Fibroblast of villous mesenchyme (primary cell): ENCODE data around the gene TCP10L. TPM values are rescaled to one million over a fixed set of nuclear protein-coding genes. Genes with fewer than 3 reads are reported as not detected.
"Not testable (repeated sequence)": the region's sequence is repeated elsewhere in the genome, so short reads cannot be mapped to it uniquely, and the experiment has no call there.

ENCODE experiments used
- DNase-seq: peaks from one replicate; pipeline ENCODE4 v3.0.0-alpha.2; 2010; ENCODE audit warnings: low read depth
- H3K4me3 ChIP-seq: 2 replicates; pipeline ENCODE4 v1.5.1; 2011; ENCODE audit warnings: low read depth, mild to moderate bottlenecking, low read length
- total RNA-seq: library from RNA; depleted of rRNA; stranded (reverse); fragments of >200 nt; gene quantifications from 2 replicates; pipeline ENCODE4 v1.2.3, GENCODE V29; 2012
- TF ChIP-seq, protein P1 (sequence below): IDR thresholded peaks from 2 replicates; pipeline ENCODE4 v1.5.1; 2012; ENCODE audit warnings: low read depth, mild to moderate bottlenecking, low read length; ENCODE audit not compliant: insufficient read depth

The TCP10L gene
- total RNA-seq, 1 donor, result not detected

DNA sequence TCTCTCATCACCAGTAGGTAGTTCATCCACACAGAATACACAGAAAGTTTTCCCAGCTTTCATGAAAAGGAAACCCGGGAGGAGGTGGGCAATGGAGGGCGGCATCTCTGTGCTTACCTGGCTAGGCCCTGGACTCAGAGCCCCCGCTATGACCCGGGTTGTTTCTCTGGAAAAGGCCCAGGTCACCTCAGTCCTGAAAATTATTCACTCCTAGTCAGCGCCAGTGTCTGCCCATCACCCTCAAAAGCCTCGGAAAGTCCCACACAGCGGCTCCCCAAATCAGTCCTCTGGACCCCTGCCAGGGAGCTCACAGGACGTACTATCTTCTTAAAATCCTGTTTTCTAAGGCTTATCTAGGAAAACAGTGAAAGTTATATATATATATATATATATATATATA, 51.2 kb downstream of the TCP10L start:
- DNase-seq, result no peak
- TF ChIP-seq, protein P1, sequence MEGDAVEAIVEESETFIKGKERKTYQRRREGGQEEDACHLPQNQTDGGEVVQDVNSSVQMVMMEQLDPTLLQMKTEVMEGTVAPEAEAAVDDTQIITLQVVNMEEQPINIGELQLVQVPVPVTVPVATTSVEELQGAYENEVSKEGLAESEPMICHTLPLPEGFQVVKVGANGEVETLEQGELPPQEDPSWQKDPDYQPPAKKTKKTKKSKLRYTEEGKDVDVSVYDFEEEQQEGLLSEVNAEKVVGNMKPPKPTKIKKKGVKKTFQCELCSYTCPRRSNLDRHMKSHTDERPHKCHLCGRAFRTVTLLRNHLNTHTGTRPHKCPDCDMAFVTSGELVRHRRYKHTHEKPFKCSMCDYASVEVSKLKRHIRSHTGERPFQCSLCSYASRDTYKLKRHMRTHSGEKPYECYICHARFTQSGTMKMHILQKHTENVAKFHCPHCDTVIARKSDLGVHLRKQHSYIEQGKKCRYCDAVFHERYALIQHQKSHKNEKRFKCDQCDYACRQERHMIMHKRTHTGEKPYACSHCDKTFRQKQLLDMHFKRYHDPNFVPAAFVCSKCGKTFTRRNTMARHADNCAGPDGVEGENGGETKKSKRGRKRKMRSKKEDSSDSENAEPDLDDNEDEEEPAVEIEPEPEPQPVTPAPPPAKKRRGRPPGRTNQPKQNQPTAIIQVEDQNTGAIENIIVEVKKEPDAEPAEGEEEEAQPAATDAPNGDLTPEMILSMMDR, result no peak
- H3K4me3 ChIP-seq, result no peak overlapping the region

DNA sequence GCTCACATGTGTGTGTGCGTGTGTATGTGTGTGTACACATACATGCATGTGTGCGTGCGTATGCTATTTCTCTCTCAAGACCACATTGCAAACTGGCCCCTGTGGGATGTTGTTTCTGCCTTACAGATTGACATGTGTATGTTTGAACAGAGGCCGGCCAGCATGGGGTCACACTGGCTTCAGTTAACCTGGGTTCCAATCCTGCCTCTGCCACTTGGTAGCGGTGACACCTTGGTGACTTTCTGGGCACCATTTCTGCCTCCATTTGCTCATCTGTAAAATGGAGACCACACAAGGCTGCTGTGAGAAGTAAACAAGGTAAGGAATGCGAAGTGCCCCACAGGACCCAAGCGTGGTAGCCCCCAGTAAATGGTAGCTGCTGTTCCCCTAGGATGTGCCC, 51.7 kb downstream of the TCP10L start:
- TF ChIP-seq, protein P1, result no peak
- DNase-seq, result no peak
- no peak overlapping the region for H3K4me3 ChIP-seq

DNA sequence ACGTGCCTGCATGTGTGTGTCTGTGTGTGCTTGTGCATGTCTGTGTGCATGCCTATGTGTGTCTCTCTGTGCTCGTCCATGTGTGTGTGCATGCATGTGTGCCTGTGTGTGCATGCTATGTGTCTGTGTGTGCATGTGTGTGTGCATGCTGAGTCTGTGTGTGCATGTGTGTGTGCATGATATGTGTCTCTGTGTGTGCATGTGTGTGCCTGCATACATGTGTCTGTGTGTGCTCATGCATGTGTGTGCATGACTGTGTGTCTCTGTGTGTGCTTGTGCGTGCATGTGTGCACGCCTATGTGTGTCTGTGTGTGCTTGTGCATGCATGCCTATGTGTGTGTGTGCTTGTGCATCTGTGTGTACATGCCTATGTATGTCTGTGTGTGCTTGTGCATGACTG, 52.3 kb downstream of the TCP10L start:
- no peak for DNase-seq
- H3K4me3 ChIP-seq, result no peak overlapping the region
- TF ChIP-seq, protein P1, result no peak

DNA sequence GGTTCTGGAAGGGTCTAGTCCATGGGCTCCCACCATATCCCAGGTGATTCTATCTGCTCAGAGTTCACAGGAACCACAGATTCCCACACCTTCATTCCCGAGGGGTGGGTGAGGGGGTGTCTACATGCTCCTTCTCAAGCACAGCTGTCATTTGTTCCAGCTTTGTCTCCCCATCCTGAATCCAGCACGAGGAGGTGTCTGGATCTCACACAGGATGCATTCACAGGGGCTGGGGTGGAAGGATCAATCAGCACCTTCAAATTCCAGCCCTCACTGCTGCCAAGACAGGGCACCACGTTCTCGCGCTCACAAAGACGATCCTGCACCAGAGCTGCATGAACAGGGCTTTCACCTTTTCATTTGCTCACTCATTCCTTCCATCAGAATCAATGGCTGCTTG, 52.7 kb downstream of the TCP10L start:
- H3K4me3 ChIP-seq, result no peak overlapping the region
- no peak for DNase-seq
- TF ChIP-seq, protein P1, result no peak

DNA sequence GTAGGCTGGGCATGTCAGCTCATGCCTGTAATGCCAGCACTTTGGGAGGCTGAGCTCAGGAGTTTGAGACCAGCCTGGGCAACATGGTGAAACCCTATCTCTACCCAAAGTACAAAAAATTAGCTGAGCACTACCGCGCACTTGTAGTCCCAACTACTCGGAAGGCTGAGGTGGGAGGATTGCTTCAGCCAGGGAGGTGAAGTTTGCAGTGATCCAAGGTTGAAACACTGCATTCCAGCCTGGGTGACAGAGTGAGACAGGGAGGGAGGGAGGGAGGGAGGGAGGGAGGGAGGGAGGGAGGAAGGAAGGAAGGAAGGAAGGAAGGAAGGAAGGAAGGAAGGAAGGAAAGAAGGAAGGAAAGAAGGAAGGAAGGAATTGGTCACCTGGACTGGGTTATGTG, 53.8 kb downstream of the TCP10L start:
- H3K4me3 ChIP-seq, DNase-seq: not testable (repeated sequence)

DNA sequence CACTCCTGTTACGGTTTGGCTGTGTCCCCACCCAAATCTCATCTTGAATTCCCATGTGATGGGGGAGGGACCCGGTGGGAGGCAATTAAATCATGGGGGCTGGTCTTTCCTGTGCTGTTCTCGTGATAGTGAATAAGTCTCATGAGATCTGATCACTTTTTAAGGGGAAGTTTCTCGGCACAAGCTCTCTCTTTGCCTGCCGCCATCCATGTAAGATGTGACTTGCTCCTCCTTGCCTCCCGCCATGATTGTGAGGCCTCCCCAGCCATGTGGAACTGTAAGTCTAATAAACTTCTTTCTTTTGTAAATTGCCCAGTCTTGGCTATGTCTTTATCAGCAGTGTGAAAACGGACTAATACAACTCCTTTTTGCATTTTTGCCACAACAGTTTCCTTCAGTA, 54.5 kb downstream of the TCP10L start:
- not testable (repeated sequence) for DNase-seq, H3K4me3 ChIP-seq

DNA sequence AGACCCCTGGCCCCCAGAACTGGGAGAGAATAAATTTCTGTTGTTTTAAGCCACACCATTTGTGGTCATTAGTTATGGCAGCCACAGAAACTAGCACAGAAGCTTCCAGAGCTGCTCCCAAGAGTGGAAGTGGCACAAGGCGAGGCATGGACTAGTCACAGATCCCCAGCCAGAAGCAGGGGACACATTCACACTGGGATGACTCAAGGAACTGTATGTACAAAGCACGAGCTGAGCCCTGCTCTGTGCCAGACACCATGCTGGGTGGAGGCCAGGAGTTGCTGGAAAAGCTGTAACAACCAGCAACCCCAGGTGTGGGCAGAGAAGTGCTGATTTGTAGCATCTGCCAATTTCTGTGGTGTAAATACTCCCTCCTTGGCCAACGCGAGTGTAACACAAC, 55.6 kb downstream of the TCP10L start:
- TF ChIP-seq, protein P1, result no peak
- no peak for DNase-seq

DNA sequence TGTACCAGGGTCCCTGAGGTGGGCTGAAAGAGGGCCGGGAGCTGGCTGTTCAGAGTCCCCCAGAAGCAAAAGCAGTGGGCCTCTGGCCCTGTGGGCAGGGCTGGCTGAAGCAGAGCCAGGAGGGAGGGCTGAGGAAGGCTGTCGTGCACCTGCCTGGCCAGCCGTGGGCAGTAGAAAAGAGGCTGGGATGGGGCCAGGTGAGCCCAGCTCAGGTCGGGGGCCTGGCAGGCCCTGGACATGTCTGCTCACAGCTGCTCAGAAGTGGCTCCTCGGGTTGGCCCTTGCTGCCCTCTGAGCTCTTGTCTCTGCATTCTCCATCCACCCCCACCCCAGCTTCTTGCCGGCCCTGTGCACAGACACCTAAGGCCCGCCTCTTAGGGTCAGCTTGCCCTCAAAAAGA, 60.0 kb downstream of the TCP10L start:
- H3K4me3 ChIP-seq, result no peak overlapping the region
- TF ChIP-seq, protein P1, result no peak
- DNase-seq, result no peak

More for the DNA sequence above, 55.6 kb downstream of the TCP10L start:
- H3K4me3 ChIP-seq, result no peak overlapping the region
